ENCODE measurements around the gene ROBO4. TPM values are rescaled to one million over a fixed set of nuclear protein-coding genes. Genes with fewer than 3 reads are reported as not detected.

The ROBO4 gene
- total RNA-seq, 2 experiments from 2014 or later = not detected

GRCh38 chr11:124844664-124845079, 53.0 kb downstream of the ROBO4 start:
- H3K9me3 Mint-ChIP-seq = no peaks in the 10 kb centered on the region
- DNase-seq (no peak), ATAC-seq (no peak)
- H3K27ac Mint-ChIP-seq = no peak overlapping the region
- CTCF ChIA-PET = interaction anchor here (0.7 to 4.1 kb wide), 4 partner anchors 9 to 176 kb away, joined by 3 to 25 read pairs (median 3); partner anchors contain the start of gene ROBO3
- intact Hi-C loops (cut with micrococcal nuclease) = no loop called here
- H3K4me3 Mint-ChIP-seq = no peak overlapping the region
- POLR2A ChIA-PET = interaction anchor here (1.0 to 1.1 kb wide), 2 partner anchors 21 to 26 kb away, joined by 3 read pairs; no protein-coding TSS in a partner anchor
- peaks cover 76% of the 10 kb centered on the region for H3K27me3 Mint-ChIP-seq
- TF ChIP-seq CTCF (IDR thresholded peaks at IDR 0.05) = no peak
- H3K4me1 Mint-ChIP-seq (ENCODE audit: low read depth) = peaks cover 4% of the 10 kb centered on the region
- H3K36me3 Mint-ChIP-seq (ENCODE audit: low read depth) = no peaks in the 10 kb centered on the region

DNA sequence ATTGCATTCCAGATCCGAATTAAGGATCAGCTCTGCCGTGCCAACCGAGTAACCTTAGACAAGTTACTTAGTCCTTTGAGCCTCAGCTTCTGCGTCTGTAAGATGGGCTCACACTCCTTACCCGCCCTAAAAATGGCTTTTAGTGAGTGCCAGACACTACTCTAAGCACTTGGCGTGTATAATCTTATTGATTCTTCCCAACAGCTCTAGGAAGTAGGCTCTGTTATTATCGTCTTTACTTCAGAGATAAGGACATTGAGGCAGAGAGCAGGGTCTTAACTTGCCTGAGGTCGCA, 54.1 kb downstream of the ROBO4 start:
- ATAC-seq = no peak
- ChIA-PET CTCF (interaction anchor here (1.1 to 4.1 kb wide), 3 partner anchors 23 to 33 kb away, joined by 3 to 25 read pairs (median 4); partner anchors contain the start of gene ROBO3), POLR2A (interaction anchor here (1.1 kb wide), 1 partner anchor 22 kb away, joined by 3 read pairs; no protein-coding TSS in a partner anchor)

GRCh38 chr11:124842305-124842704, 55.4 kb downstream of the ROBO4 start:
- intact Hi-C loops (cut with micrococcal nuclease) = no loop called here

More for the DNA sequence above, 54.1 kb downstream of the ROBO4 start:
- TF ChIP-seq CTCF (IDR thresholded peaks at IDR 0.05) = no peak
- H3K27me3 Mint-ChIP-seq = peaks cover 76% of the 10 kb centered on the region
- intact Hi-C loops (cut with micrococcal nuclease) = no loop called here
- H3K36me3 Mint-ChIP-seq (ENCODE audit: low read depth) = no peaks in the 10 kb centered on the region
- DNase-seq = no peak
- no peaks in the 10 kb centered on the region for H3K9me3 Mint-ChIP-seq
- H3K4me3 Mint-ChIP-seq = no peak overlapping the region
- H3K4me1 Mint-ChIP-seq (ENCODE audit: low read depth) = peaks cover 4% of the 10 kb centered on the region
- H3K27ac Mint-ChIP-seq = no peak overlapping the region

DNA sequence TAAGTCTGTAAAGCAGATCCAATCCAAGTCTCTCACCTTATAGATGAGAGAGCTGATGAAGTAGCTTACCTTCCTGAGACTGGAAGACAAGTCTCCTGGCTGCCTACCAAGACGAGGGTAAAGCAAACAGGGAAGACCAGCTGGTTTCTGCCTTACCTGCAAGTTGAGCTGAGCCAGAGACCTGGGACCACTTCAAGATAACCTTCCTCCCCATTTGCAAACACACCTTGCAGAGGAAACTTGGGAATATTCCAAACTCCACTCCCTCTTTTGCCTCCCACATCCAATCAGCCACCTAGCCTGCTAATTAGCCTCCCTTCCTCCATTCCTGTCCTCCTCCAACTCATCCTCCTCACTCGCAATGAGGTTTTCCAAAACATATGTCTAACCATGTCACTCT, 55.8 kb downstream of the ROBO4 start:
- ChIA-PET CTCF (interaction anchor here (4.1 kb wide), 1 partner anchor 24 kb away, joined by 25 read pairs; the partner anchor contains the start of gene ROBO3), POLR2A (no interaction called here)
- no peaks in the 10 kb centered on the region for H3K9me3 Mint-ChIP-seq
- DNase-seq = no peak
- H3K27me3 Mint-ChIP-seq = peaks cover 76% of the 10 kb centered on the region
- TF ChIP-seq CTCF (IDR thresholded peaks at IDR 0.05) = no peak
- intact Hi-C loops (cut with micrococcal nuclease) = no loop called here
- ATAC-seq = no peak
- H3K36me3 Mint-ChIP-seq (ENCODE audit: low read depth) = no peaks in the 10 kb centered on the region
- no peak overlapping the region for H3K27ac Mint-ChIP-seq
- no peak overlapping the region for H3K4me3 Mint-ChIP-seq
- peaks cover 9% of the 10 kb centered on the region for H3K4me1 Mint-ChIP-seq (ENCODE audit: low read depth)

More at GRCh38 chr11:124842305-124842704, 55.4 kb downstream of the ROBO4 start:
- H3K9me3 Mint-ChIP-seq = no peaks in the 10 kb centered on the region
- ATAC-seq = no peak
- H3K4me3 Mint-ChIP-seq = no peak overlapping the region
- no peaks in the 10 kb centered on the region for H3K36me3 Mint-ChIP-seq (ENCODE audit: low read depth)
- ChIA-PET POLR2A (no interaction called here), CTCF (interaction anchor here (4.1 kb wide), 1 partner anchor 24 kb away, joined by 25 read pairs; the partner anchor contains the start of gene ROBO3)
- H3K4me1 Mint-ChIP-seq (ENCODE audit: low read depth) = peaks cover 6% of the 10 kb centered on the region
- no peak for DNase-seq
- TF ChIP-seq CTCF (IDR thresholded peaks at IDR 0.05) = no peak
- peaks cover 78% of the 10 kb centered on the region for H3K27me3 Mint-ChIP-seq
- H3K27ac Mint-ChIP-seq = no peak overlapping the region

GRCh38 chr11:124841201-124841600, 56.5 kb downstream of the ROBO4 start:
- no peak for DNase-seq
- Mint-ChIP-seq H3K27ac (no peak overlapping the region), H3K27me3 (peaks cover 71% of the 10 kb centered on the region), H3K36me3 (ENCODE audit: low read depth) (no peaks in the 10 kb centered on the region), H3K9me3 (no peaks in the 10 kb centered on the region), H3K4me3 (no peak overlapping the region), H3K4me1 (ENCODE audit: low read depth) (peaks cover 13% of the 10 kb centered on the region)
- ATAC-seq = no peak
- intact Hi-C loops (cut with micrococcal nuclease) = no loop called here
- ChIA-PET CTCF (interaction anchor here (4.1 kb wide), 1 partner anchor 25 kb away, joined by 25 read pairs; the partner anchor contains the start of gene ROBO3), POLR2A (no interaction called here)
- TF ChIP-seq CTCF (IDR thresholded peaks at IDR 0.05) = no peak

All from activated CD8-positive, alpha-beta T cell treated with anti-CD3 and anti-CD28 coated beads for 36 hours (primary cell).